ENCODE measurements around the gene IFI27L1. TPM values are rescaled to one million over a fixed set of nuclear protein-coding genes. Genes with fewer than 3 reads are reported as not detected.

The IFI27L1 gene
- total RNA-seq (2022; extraction: Qiagen RNA extraction; ENCODE audit: low read depth): 16.1 to 19.6 TPM (median 18.6 TPM) in 5 replicates

GRCh38 chr14:94080621-94081385 lies at the start of gene IFI27L1, which contains the start of gene DDX24:
Gene IFI27L1, plus strand, starts transcription at chr14:94081310. Its CDS starts 15,628 bp downstream, at chr14:94096938.
Gene DDX24, minus strand, starts transcription at chr14:94081202. Its CDS starts 1,460 bp downstream, at chr14:94079742.

DNA sequence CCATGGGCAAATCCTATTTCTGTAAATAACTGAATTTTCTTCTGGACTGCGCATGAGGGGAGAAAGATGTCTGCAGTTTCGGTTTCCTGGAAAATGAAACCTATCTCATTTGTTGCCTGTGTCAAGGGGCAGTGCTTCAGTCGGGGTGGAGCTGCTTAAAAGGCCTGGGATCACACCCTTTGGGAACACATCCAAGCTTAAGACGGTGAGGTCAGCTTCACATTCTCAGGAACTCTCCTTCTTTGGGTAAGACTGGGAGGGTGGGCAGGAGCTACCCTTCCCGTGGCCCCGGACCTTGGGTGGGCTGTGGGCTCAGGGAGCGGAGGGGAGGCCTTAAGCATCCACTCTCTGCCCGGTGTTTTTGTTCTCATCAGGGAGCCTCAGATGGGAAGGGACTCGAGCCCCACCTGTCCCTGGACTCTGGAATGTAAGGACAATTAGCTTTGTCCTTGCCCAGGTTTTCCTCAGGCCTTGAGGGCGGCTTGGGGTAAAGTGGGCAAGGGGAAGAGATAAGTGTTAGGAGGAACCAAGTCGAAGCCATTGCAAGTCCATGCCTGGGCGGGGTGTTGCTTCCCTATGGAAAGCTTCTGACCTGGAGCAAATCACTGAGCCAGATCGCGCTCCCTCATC lies 29.6 kb downstream of the IFI27L1 start, which contains the start of gene IFI27:
Gene IFI27 (plus strand): TSS at position 185 of the 630 bp plus-strand sequence.

DNA sequence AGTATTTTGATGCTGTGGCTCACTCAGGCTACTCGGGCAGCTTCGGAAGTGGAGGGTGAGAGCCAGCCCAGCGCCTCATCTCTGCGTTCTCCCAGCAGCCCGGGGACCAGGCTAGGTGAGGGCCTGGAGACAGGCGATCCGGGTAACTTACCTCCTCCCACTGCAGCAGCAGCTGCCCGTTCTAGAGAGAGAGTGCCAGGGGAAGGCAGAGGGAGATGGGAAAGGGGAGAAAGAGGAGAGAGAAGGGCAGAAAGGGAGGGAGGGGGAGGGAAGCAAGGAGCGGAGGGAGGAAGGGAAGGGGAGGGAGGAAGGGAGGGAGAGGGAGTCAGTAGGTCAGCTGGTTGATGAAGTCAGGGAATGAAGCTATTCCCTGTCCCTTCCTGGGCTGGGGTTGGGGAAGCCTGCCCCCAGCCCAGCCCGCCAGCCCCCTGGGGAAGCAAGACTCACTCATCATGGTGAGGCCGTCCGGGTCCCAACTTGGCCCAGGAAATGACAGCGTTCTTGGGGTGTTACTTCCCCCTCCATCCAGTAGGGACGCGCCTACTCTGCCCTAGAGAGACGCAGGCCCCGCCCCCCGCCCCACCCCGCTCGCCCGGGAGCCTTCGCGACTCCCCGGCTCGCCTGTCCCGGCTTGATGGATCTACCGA lies 48.1 kb downstream of the IFI27L1 start, which contains the start of gene IFI27L2:
Gene IFI27L2 (minus strand): TSS at position 494 of the 647 bp plus-strand sequence. CDS start 40 bp downstream, at position 454.

Other genes with a start within 250 kb of the IFI27L1 start
- gene FAM181A, start 154.0 kb upstream of the IFI27L1 start, total RNA-seq (2022; extraction: Qiagen RNA extraction; ENCODE audit: low read depth): not detected in 5 replicates
- gene ASB2, start 104.7 kb upstream of the IFI27L1 start, total RNA-seq (2022; extraction: Qiagen RNA extraction; ENCODE audit: low read depth): 0.60 to 2.0 TPM (median 1.0 TPM) in 5 replicates
- gene CCDC197, start 84.0 kb upstream of the IFI27L1 start, total RNA-seq (2022; extraction: Qiagen RNA extraction; ENCODE audit: low read depth): not detected in 5 replicates
- 3.1 to 4.8 TPM (median 3.8 TPM) in 5 replicates for gene OTUB2, start 55.0 kb upstream of the IFI27L1 start, total RNA-seq (2022; extraction: Qiagen RNA extraction; ENCODE audit: low read depth)
- gene DDX24, start 108 bp upstream of the IFI27L1 start, total RNA-seq (2022; extraction: Qiagen RNA extraction; ENCODE audit: low read depth): 173 to 199 TPM (median 182 TPM) in 5 replicates
- gene IFI27, start 29.4 kb downstream of the IFI27L1 start, total RNA-seq (2022; extraction: Qiagen RNA extraction; ENCODE audit: low read depth): 0.70 to 1.6 TPM (median 1.2 TPM) in 5 replicates
- 46.1 to 56.7 TPM (median 53.0 TPM) in 5 replicates for gene IFI27L2, start 48.3 kb downstream of the IFI27L1 start, total RNA-seq (2022; extraction: Qiagen RNA extraction; ENCODE audit: low read depth)
- gene PPP4R4, start 93.0 kb downstream of the IFI27L1 start, total RNA-seq (2022; extraction: Qiagen RNA extraction; ENCODE audit: low read depth): 0.06 to 0.58 TPM (median 0.37 TPM) in 5 replicates
- gene SERPINA10, start 212.0 kb downstream of the IFI27L1 start, total RNA-seq (2022; extraction: Qiagen RNA extraction; ENCODE audit: low read depth): not detected in 5 replicates
- gene SERPINA6, start 242.0 kb downstream of the IFI27L1 start, total RNA-seq (2022; extraction: Qiagen RNA extraction; ENCODE audit: low read depth): 0.80 to 1.0 TPM (median 0.93 TPM) in 5 replicates

All from A549 treated with ZK216348 at 1 μM for 4 hours (cell line).